Measurements from ENCODE around the gene TMPRSS11F. TPM values are rescaled to one million over a fixed set of nuclear protein-coding genes. Genes with fewer than 3 reads are reported as not detected.

TMPRSS11F gene
- total and polyA plus RNA-seq, 5 experiments from 2014 or later, result not detected

GRCh38 chr4:68070302-68070701 is 59.4 kb downstream of the TMPRSS11F start:
- H3K4me3 Mint-ChIP-seq, result no peak overlapping the region
- no peak overlapping the region for H3K27ac Mint-ChIP-seq
- no peaks in the 10 kb centered on the region for H3K4me1 Mint-ChIP-seq
- ATAC-seq, result no peak
- H3K36me3 Mint-ChIP-seq, result no peaks in the 10 kb centered on the region
- H3K27me3 Mint-ChIP-seq, result peaks cover 0 to 10% (median 0%) of the 10 kb centered on the region in 5 donors
- POLR2A ChIA-PET, result no interaction called here
- no peak for DNase-seq
- peaks cover 0 to 2% (median 0%) of the 10 kb centered on the region in 9 donors for H3K9me3 Mint-ChIP-seq

GRCh38 chr4:68062501-68062900 is 67.2 kb downstream of the TMPRSS11F start:
- POLR2A ChIA-PET, result no interaction called here
- Mint-ChIP-seq H3K27me3 (peaks cover 0 to 8% (median 0%) of the 10 kb centered on the region in 5 donors), H3K4me3 (no peak overlapping the region), H3K9me3 (peaks cover 0 to 5% (median 0%) of the 10 kb centered on the region in 9 donors), H3K4me1 (no peaks in the 10 kb centered on the region), H3K27ac (no peak overlapping the region), H3K36me3 (no peaks in the 10 kb centered on the region)
- ATAC-seq, result no peak
- DNase-seq, result no peak

GRCh38 chr4:68038272-68038671 is 91.4 kb downstream of the TMPRSS11F start:
- Mint-ChIP-seq H3K4me1 (no peaks in the 10 kb centered on the region), H3K4me3 (no peak overlapping the region), H3K36me3 (no peaks in the 10 kb centered on the region), H3K27ac (no peak overlapping the region), H3K9me3 (no peaks in the 10 kb centered on the region), H3K27me3 (no peaks in the 10 kb centered on the region)
- ATAC-seq (no peak), DNase-seq (no peak)
- POLR2A ChIA-PET, result no interaction called here

- ATAC-seq (no peak), DNase-seq (no peak)
- POLR2A ChIA-PET, result no interaction called here
- peaks cover 0 to 3% (median 0%) of the 10 kb centered on the region in 9 donors for H3K9me3 Mint-ChIP-seq
- H3K36me3 Mint-ChIP-seq, result no peaks in the 10 kb centered on the region
- no peak overlapping the region for H3K27ac Mint-ChIP-seq
- H3K27me3 Mint-ChIP-seq, result peaks cover 0 to 12% (median 7%) of the 10 kb centered on the region in 5 donors
- no peak overlapping the region for H3K4me3 Mint-ChIP-seq
- no peaks in the 10 kb centered on the region for H3K4me1 Mint-ChIP-seq
Observed at GRCh38 chr4:68021185-68021584, 108.5 kb downstream of the TMPRSS11F start.

- H3K36me3 Mint-ChIP-seq, result no peaks in the 10 kb centered on the region
- DNase-seq (no peak), ATAC-seq (no peak)
- H3K9me3 Mint-ChIP-seq, result peaks cover 0 to 6% (median 0%) of the 10 kb centered on the region in 9 donors
- H3K27ac Mint-ChIP-seq, result no peak overlapping the region
- H3K4me3 Mint-ChIP-seq, result no peak overlapping the region
- POLR2A ChIA-PET, result no interaction called here
- peaks cover 0 to 4% (median 0%) of the 10 kb centered on the region in 5 donors for H3K27me3 Mint-ChIP-seq
- no peaks in the 10 kb centered on the region for H3K4me1 Mint-ChIP-seq
Observed at GRCh38 chr4:68011684-68012083, 118.0 kb downstream of the TMPRSS11F start.

Other genes starting within 250 kb of the TMPRSS11F start
- gene TMPRSS11D, start 245.9 kb downstream of the TMPRSS11F start, total RNA-seq, result not detected
- not detected for gene TMPRSS11D, start 245.9 kb downstream of the TMPRSS11F start, polyA plus RNA-seq
- not detected for gene TMPRSS11A, start 166.4 kb downstream of the TMPRSS11F start, total RNA-seq
- gene TMPRSS11A, start 166.4 kb downstream of the TMPRSS11F start, polyA plus RNA-seq, result not detected
- not detected for gene TMPRSS11B, start 115.8 kb upstream of the TMPRSS11F start, total RNA-seq
- not detected for gene TMPRSS11B, start 115.8 kb upstream of the TMPRSS11F start, polyA plus RNA-seq
- gene YTHDC1, start 220.2 kb upstream of the TMPRSS11F start, total RNA-seq, result 100 to 1,000 TPM; 251 to 261 TPM
- gene YTHDC1, start 220.2 kb upstream of the TMPRSS11F start, polyA plus RNA-seq, result 10 to 100 TPM; 22.4 to 39.3 (median 29.9) TPM

Data from naive thymus-derived CD8-positive, alpha-beta T cell (primary cell).